Measurements from ENCODE around the gene RAB12. TPM values are rescaled to one million over a fixed set of nuclear protein-coding genes. Genes with fewer than 3 reads are reported as not detected.

The RAB12 gene
- total and polyA plus RNA-seq, 2 of the 8 experiments (the other 6 are each of a cell fraction or from before 2014, with no cell fraction given) = 19.7 to 45.9 TPM

DNA sequence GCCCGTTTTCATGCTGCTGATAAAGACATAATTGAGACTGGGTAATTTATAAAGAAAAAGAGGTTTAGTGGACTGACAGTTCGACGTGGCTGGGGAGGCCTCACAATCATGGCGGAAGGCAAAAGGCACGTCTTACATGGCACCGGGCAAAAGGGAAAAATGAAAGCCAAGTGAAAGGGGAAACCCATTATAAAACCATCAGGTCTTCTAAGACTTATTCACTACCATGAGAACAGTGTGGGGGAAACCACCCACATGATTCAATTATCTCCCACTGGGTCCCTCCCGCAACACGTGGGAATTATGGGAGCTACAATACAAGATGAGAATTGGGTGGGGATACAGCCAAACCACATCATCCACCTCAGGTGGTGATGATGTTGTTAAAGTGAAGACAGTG, 3.3 kb upstream of the RAB12 start:
- 98% methylated on average over 8 of the region's 8 CpGs; no CpG with 5 or more reads in 1 of the 2 experiments for WGBS, 2 experiments (ENCODE audit: extremely low coverage in 1 of 2, insufficient coverage in 1 of 2, insufficient read length in 1 of 2, insufficient replicate concordance in 2 of 2, low coverage in 1 of 2, low lambda C conversion rate in 2 of 2, missing lambda C conversion rate in 1 of 2)
- Histone ChIP-seq H3K23ac (ENCODE audit: insufficient read length) (no peak overlapping the region), H3K18ac (ENCODE audit: extremely low read depth, low read length) (no peak overlapping the region), H3K9ac (replicated peaks in 1 of 4; ENCODE audit: extremely low read depth in 1 of 4, low read depth in 3 of 4, low read length in 3 of 4) (no peak overlapping the region), H4K5ac (ENCODE audit: insufficient read length, low read depth, low read length) (no peak overlapping the region), H2BK12ac (ENCODE audit: low read depth, low read length) (no peak overlapping the region), H3K79me2 (ENCODE audit: control insufficient read depth in 1 of 2, insufficient read depth in 2 of 2, low read length in 2 of 2) (peaks cover 0 to 14% of the 10 kb centered on the region in 2 experiments; a peak in 3 of 4 replicates), H2BK5ac (ENCODE audit: low read depth, low read length) (no peak overlapping the region), H3K27ac (ENCODE audit: low read depth, low read length) (no peak overlapping the region), H4K8ac (ENCODE audit: extremely low read depth, insufficient read depth, low read length) (no peak overlapping the region), H2BK15ac (ENCODE audit: low read length) (no peak overlapping the region), H3K9me3 (ENCODE audit: insufficient read depth in 2 of 2, low read depth in 1 of 2, low read length in 1 of 2) (no peaks in the 10 kb centered on the region), H3K14ac (ENCODE audit: insufficient read length) (no peak overlapping the region), H3K23me2 (ENCODE audit: low read depth, low read length) (peaks cover 7% of the 10 kb centered on the region; the same call in 1 of the 2 replicates), H2BK120ac (replicated peaks; ENCODE audit: low read depth, low read length) (no peak overlapping the region), H2AFZ (ENCODE audit: low read length) (no peak overlapping the region), H4K20me1 (replicated peaks in 1 of 2; ENCODE audit: control insufficient read depth in 1 of 2, insufficient read depth in 2 of 2, low read length in 2 of 2) (peaks cover 2 to 9% of the 10 kb centered on the region in 2 experiments), H3K56ac (replicated peaks; ENCODE audit: insufficient read length, low read depth, low read length) (no peak overlapping the region), H3K27me3 (replicated peaks in 1 of 4; ENCODE audit: control insufficient read depth in 3 of 4, extremely low read depth in 1 of 4, insufficient read depth in 3 of 4, low read length in 3 of 4) (peaks cover 0 to 9% (median 5%) of the 10 kb centered on the region in 4 experiments; a peak in 2 of 7 replicates), H3K36me3 (ENCODE audit: control insufficient read depth in 2 of 4, insufficient read depth in 4 of 4, low read length in 3 of 4) (no peaks in the 10 kb centered on the region), H3K4ac (replicated peaks; ENCODE audit: insufficient read length, low read depth, low read length) (no peak overlapping the region), H3K4me2 (ENCODE audit: insufficient read depth in 1 of 2, low read depth in 2 of 2, low read length in 2 of 2) (no peak overlapping the region), H2BK20ac (ENCODE audit: low read length) (no peak overlapping the region), H3K79me1 (ENCODE audit: low read depth, low read length) (0 out of 2 replicates have a peak, but pooled peaks cover 2% of the 10 kb centered on the region), H2AK5ac (ENCODE audit: low read depth, low read length) (no peak overlapping the region), H4K91ac (replicated peaks; ENCODE audit: insufficient read length, low read length) (no peak overlapping the region), H3K4me3 (ENCODE audit: extremely low read depth in 1 of 4, insufficient read depth in 2 of 4, low read depth in 3 of 4, low read length in 4 of 4) (no peak overlapping the region), H3K4me1 (replicated peaks in 1 of 4; ENCODE audit: control insufficient read depth in 3 of 4, insufficient read depth in 4 of 4, low read length in 3 of 4) (peaks cover 0 to 5% (median 3%) of the 10 kb centered on the region in 4 experiments; a peak in 4 of 7 replicates)
- FAIRE-seq (no peak), DNase-seq (ENCODE audit: low read depth in 1 of 2, low spot score in 2 of 2) (no peak)
- POLR2A ChIA-PET (ENCODE audit: partially characterized antibody) = interaction anchor here (1.2 kb wide), 1 partner anchor 14 kb away, joined by 3 read pairs; no protein-coding TSS in a partner anchor
- CTCF ChIA-PET (ENCODE audit: partially characterized antibody) = no interaction called here
- TF ChIP-seq SP1 (IDR thresholded peaks at IDR 0.05; ENCODE audit: low read depth, low read length) (no peak), RFX5 (IDR thresholded peaks at IDR 0.05; ENCODE audit: borderline replicate concordance, low read depth, low read length) (no peak), CTBP2 (IDR thresholded peaks at IDR 0.05; ENCODE audit: borderline replicate concordance, insufficient read depth, insufficient read length, low read length) (no peak), EP300 (IDR thresholded peaks at IDR 0.05; ENCODE audit: borderline replicate concordance in 1 of 2, low read depth in 2 of 2, low read length in 2 of 2) (no peak), NANOG (IDR thresholded peaks at IDR 0.05; ENCODE audit: insufficient read depth, low read depth, low read length, poor library complexity, severe bottlenecking) (no peak), KDM5A (IDR thresholded peaks at IDR 0.05; ENCODE audit: low read length) (no peak), CBX8 (IDR thresholded peaks at IDR 0.05; ENCODE audit: borderline replicate concordance, low read depth, low read length) (no peak), SIN3A (conservative IDR thresholded peaks at IDR 0.05 in 1 of 2, IDR thresholded peaks at IDR 0.05 in 1 of 2; ENCODE audit: low read depth in 1 of 2, low read length in 2 of 2) (no peak), KDM4A (IDR thresholded peaks at IDR 0.05; ENCODE audit: low read depth, low read length, severe bottlenecking) (no peak), POU5F1 (IDR thresholded peaks at IDR 0.05; ENCODE audit: low read depth, low read length) (no peak), SP4 (IDR thresholded peaks at IDR 0.05; ENCODE audit: low read length) (no peak)
- TF ChIP-seq, protein P1, sequence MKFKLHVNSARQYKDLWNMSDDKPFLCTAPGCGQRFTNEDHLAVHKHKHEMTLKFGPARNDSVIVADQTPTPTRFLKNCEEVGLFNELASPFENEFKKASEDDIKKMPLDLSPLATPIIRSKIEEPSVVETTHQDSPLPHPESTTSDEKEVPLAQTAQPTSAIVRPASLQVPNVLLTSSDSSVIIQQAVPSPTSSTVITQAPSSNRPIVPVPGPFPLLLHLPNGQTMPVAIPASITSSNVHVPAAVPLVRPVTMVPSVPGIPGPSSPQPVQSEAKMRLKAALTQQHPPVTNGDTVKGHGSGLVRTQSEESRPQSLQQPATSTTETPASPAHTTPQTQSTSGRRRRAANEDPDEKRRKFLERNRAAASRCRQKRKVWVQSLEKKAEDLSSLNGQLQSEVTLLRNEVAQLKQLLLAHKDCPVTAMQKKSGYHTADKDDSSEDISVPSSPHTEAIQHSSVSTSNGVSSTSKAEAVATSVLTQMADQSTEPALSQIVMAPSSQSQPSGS (IDR thresholded peaks at IDR 0.05; ENCODE audit: low read length) = no peak
